Measurements from ENCODE around the gene CDH13. TPM values are rescaled to one million over a fixed set of nuclear protein-coding genes. Genes with fewer than 3 reads are reported as not detected.
A peak's percentile ranks its signal among the peaks of the same experiment; 100 is the strongest.

Gene CDH13
- total and polyA plus RNA-seq, 3 experiments from 2014 or later: not detected

- CTCF ChIA-PET: no interaction called here
- Histone ChIP-seq H3K27ac (ENCODE audit: low read depth, low read length) (no peak overlapping the region), H3K27me3 (ENCODE audit: insufficient read depth, low read length, poor library complexity, severe bottlenecking) (no peaks in the 10 kb centered on the region), H3K9me3 (ENCODE audit: low read length) (no peaks in the 10 kb centered on the region), H3K36me3 (ENCODE audit: insufficient read depth, low read length) (no peaks in the 10 kb centered on the region), H3K4me3 (ENCODE audit: low read length) (no peak overlapping the region), H3K4me1 (ENCODE audit: insufficient read depth, low read length) (no peaks in the 10 kb centered on the region)
- POLR2A ChIA-PET: no interaction called here
- Mint-ChIP-seq H3K4me1 (no peaks in the 10 kb centered on the region), H3K36me3 (no peaks in the 10 kb centered on the region), H3K27me3 (peaks cover 0 to 1% of the 10 kb centered on the region in 2 donors), H3K9me3 (peaks cover 0 to 1% (median 0%) of the 10 kb centered on the region in 5 donors), H3K27ac (no peak overlapping the region), H3K4me3 (no peak overlapping the region)
- DNase-seq: no peak
These were observed 676.1 kb downstream of the CDH13 start for GRCh38 chr16:83302853-83303252.

GRCh38 chr16:83305092-83305491, 678.3 kb downstream of the CDH13 start:
- H3K4me3 ChIP-seq (ENCODE audit: low read length): no peak overlapping the region
- H3K4me1 ChIP-seq (ENCODE audit: insufficient read depth, low read length): no peaks in the 10 kb centered on the region
- DNase-seq: no peak
- no peaks in the 10 kb centered on the region for H3K36me3 ChIP-seq (ENCODE audit: insufficient read depth, low read length)
- no peak overlapping the region for H3K4me3 Mint-ChIP-seq
- H3K36me3 Mint-ChIP-seq: no peaks in the 10 kb centered on the region
- no peaks in the 10 kb centered on the region for H3K4me1 Mint-ChIP-seq
- peaks cover 1 to 5% of the 10 kb centered on the region in 2 donors for H3K27me3 Mint-ChIP-seq
- no peaks in the 10 kb centered on the region for H3K27me3 ChIP-seq (ENCODE audit: insufficient read depth, low read length, poor library complexity, severe bottlenecking)
- peaks cover 0 to 1% (median 0%) of the 10 kb centered on the region in 5 donors for H3K9me3 Mint-ChIP-seq
- H3K9me3 ChIP-seq (ENCODE audit: low read length): no peaks in the 10 kb centered on the region
- no peak overlapping the region for H3K27ac Mint-ChIP-seq
- H3K27ac ChIP-seq (ENCODE audit: low read depth, low read length): no peak overlapping the region
- ChIA-PET POLR2A (no interaction called here), CTCF (no interaction called here)

GRCh38 chr16:83306961-83307593, 680.3 kb downstream of the CDH13 start:
- H3K4me1 Mint-ChIP-seq: no peaks in the 10 kb centered on the region
- Histone ChIP-seq H3K4me3 (ENCODE audit: low read length) (no peak overlapping the region), H3K4me1 (ENCODE audit: insufficient read depth, low read length) (no peaks in the 10 kb centered on the region), H3K9me3 (ENCODE audit: low read length) (no peaks in the 10 kb centered on the region), H3K27me3 (ENCODE audit: insufficient read depth, low read length, poor library complexity, severe bottlenecking) (no peaks in the 10 kb centered on the region), H3K27ac (ENCODE audit: low read depth, low read length) (no peak overlapping the region), H3K36me3 (ENCODE audit: insufficient read depth, low read length) (no peaks in the 10 kb centered on the region)
- peaks cover 1 to 5% of the 10 kb centered on the region in 2 donors for H3K27me3 Mint-ChIP-seq
- ChIA-PET CTCF (no interaction called here), POLR2A (no interaction called here)
- no peak overlapping the region for H3K4me3 Mint-ChIP-seq
- no peaks in the 10 kb centered on the region for H3K36me3 Mint-ChIP-seq
- DNase-seq: no peak
- H3K9me3 Mint-ChIP-seq: peaks cover 0 to 1% (median 0%) of the 10 kb centered on the region in 5 donors
- H3K27ac Mint-ChIP-seq: peak overlapping the region in 1 of 8 donors; percentile 61

- no peak overlapping the region for H3K4me3 Mint-ChIP-seq
- Histone ChIP-seq H3K4me1 (ENCODE audit: insufficient read depth, low read length) (no peaks in the 10 kb centered on the region), H3K27me3 (ENCODE audit: insufficient read depth, low read length, poor library complexity, severe bottlenecking) (no peaks in the 10 kb centered on the region), H3K36me3 (ENCODE audit: insufficient read depth, low read length) (no peaks in the 10 kb centered on the region), H3K9me3 (ENCODE audit: low read length) (no peaks in the 10 kb centered on the region), H3K4me3 (ENCODE audit: low read length) (no peak overlapping the region), H3K27ac (ENCODE audit: low read depth, low read length) (no peak overlapping the region)
- no peak overlapping the region for H3K27ac Mint-ChIP-seq
- H3K9me3 Mint-ChIP-seq: peaks cover 0 to 3% (median 0%) of the 10 kb centered on the region in 5 donors
- no peaks in the 10 kb centered on the region for H3K36me3 Mint-ChIP-seq
- peaks cover 1 to 5% of the 10 kb centered on the region in 2 donors for H3K27me3 Mint-ChIP-seq
- no peak for DNase-seq
- POLR2A ChIA-PET: no interaction called here
- CTCF ChIA-PET: no interaction called here
- no peaks in the 10 kb centered on the region for H3K4me1 Mint-ChIP-seq
These were observed 680.8 kb downstream of the CDH13 start for GRCh38 chr16:83307594-83307992.

- Histone ChIP-seq H3K27me3 (ENCODE audit: insufficient read depth, low read length, poor library complexity, severe bottlenecking) (no peaks in the 10 kb centered on the region), H3K4me1 (ENCODE audit: insufficient read depth, low read length) (no peaks in the 10 kb centered on the region), H3K36me3 (ENCODE audit: insufficient read depth, low read length) (no peaks in the 10 kb centered on the region), H3K9me3 (ENCODE audit: low read length) (no peaks in the 10 kb centered on the region), H3K4me3 (ENCODE audit: low read length) (no peak overlapping the region), H3K27ac (ENCODE audit: low read depth, low read length) (no peak overlapping the region)
- no peaks in the 10 kb centered on the region for H3K4me1 Mint-ChIP-seq
- peaks cover 0 to 3% (median 0%) of the 10 kb centered on the region in 5 donors for H3K9me3 Mint-ChIP-seq
- H3K4me3 Mint-ChIP-seq: no peak overlapping the region
- peaks cover 1 to 5% of the 10 kb centered on the region in 2 donors for H3K27me3 Mint-ChIP-seq
- no peak for DNase-seq
- no peak overlapping the region for H3K27ac Mint-ChIP-seq
- POLR2A ChIA-PET: no interaction called here
- no peaks in the 10 kb centered on the region for H3K36me3 Mint-ChIP-seq
- CTCF ChIA-PET: no interaction called here
These were observed 681.6 kb downstream of the CDH13 start for GRCh38 chr16:83308414-83308813.

GRCh38 chr16:83310816-83311215, 684.0 kb downstream of the CDH13 start:
- peaks cover 0 to 5% of the 10 kb centered on the region in 2 donors for H3K27me3 Mint-ChIP-seq
- no peaks in the 10 kb centered on the region for H3K36me3 ChIP-seq (ENCODE audit: insufficient read depth, low read length)
- no peaks in the 10 kb centered on the region for H3K27me3 ChIP-seq (ENCODE audit: insufficient read depth, low read length, poor library complexity, severe bottlenecking)
- no peak overlapping the region for H3K27ac Mint-ChIP-seq
- H3K27ac ChIP-seq (ENCODE audit: low read depth, low read length): no peak overlapping the region
- ChIA-PET POLR2A (no interaction called here), CTCF (no interaction called here)
- no peaks in the 10 kb centered on the region for H3K4me1 Mint-ChIP-seq
- DNase-seq: no peak
- H3K9me3 ChIP-seq (ENCODE audit: low read length): no peaks in the 10 kb centered on the region
- no peak overlapping the region for H3K4me3 ChIP-seq (ENCODE audit: low read length)
- H3K4me1 ChIP-seq (ENCODE audit: insufficient read depth, low read length): no peaks in the 10 kb centered on the region
- H3K36me3 Mint-ChIP-seq: no peaks in the 10 kb centered on the region
- no peak overlapping the region for H3K4me3 Mint-ChIP-seq
- peaks cover 0 to 2% (median 0%) of the 10 kb centered on the region in 5 donors for H3K9me3 Mint-ChIP-seq

- no peak for DNase-seq
- Mint-ChIP-seq H3K27me3 (peaks cover 0 to 5% of the 10 kb centered on the region in 2 donors), H3K4me3 (no peak overlapping the region), H3K4me1 (no peaks in the 10 kb centered on the region), H3K9me3 (peaks cover 0 to 2% (median 0%) of the 10 kb centered on the region in 5 donors), H3K36me3 (no peaks in the 10 kb centered on the region), H3K27ac (no peak overlapping the region)
- Histone ChIP-seq H3K9me3 (ENCODE audit: low read length) (no peaks in the 10 kb centered on the region), H3K27ac (ENCODE audit: low read depth, low read length) (no peak overlapping the region), H3K27me3 (ENCODE audit: insufficient read depth, low read length, poor library complexity, severe bottlenecking) (no peaks in the 10 kb centered on the region), H3K4me1 (ENCODE audit: insufficient read depth, low read length) (no peaks in the 10 kb centered on the region), H3K36me3 (ENCODE audit: insufficient read depth, low read length) (no peaks in the 10 kb centered on the region), H3K4me3 (ENCODE audit: low read length) (no peak overlapping the region)
- POLR2A ChIA-PET: no interaction called here
- CTCF ChIA-PET: no interaction called here
These were observed 685.4 kb downstream of the CDH13 start for GRCh38 chr16:83312015-83312717.

- no peak overlapping the region for H3K4me3 ChIP-seq (ENCODE audit: low read length)
- no peaks in the 10 kb centered on the region for H3K4me1 Mint-ChIP-seq
- H3K27me3 Mint-ChIP-seq: peaks cover 0 to 5% of the 10 kb centered on the region in 2 donors
- no peak overlapping the region for H3K27ac ChIP-seq (ENCODE audit: low read depth, low read length)
- POLR2A ChIA-PET: no interaction called here
- peaks cover 0 to 2% (median 0%) of the 10 kb centered on the region in 5 donors for H3K9me3 Mint-ChIP-seq
- no peaks in the 10 kb centered on the region for H3K36me3 ChIP-seq (ENCODE audit: insufficient read depth, low read length)
- no peak overlapping the region for H3K27ac Mint-ChIP-seq
- CTCF ChIA-PET: no interaction called here
- no peaks in the 10 kb centered on the region for H3K9me3 ChIP-seq (ENCODE audit: low read length)
- no peak for DNase-seq
- H3K4me1 ChIP-seq (ENCODE audit: insufficient read depth, low read length): no peaks in the 10 kb centered on the region
- H3K4me3 Mint-ChIP-seq: no peak overlapping the region
- no peaks in the 10 kb centered on the region for H3K36me3 Mint-ChIP-seq
- no peaks in the 10 kb centered on the region for H3K27me3 ChIP-seq (ENCODE audit: insufficient read depth, low read length, poor library complexity, severe bottlenecking)
These were observed 686.0 kb downstream of the CDH13 start for GRCh38 chr16:83312718-83313245.
